ENCODE measurements around the gene SMAD2.

DNA sequence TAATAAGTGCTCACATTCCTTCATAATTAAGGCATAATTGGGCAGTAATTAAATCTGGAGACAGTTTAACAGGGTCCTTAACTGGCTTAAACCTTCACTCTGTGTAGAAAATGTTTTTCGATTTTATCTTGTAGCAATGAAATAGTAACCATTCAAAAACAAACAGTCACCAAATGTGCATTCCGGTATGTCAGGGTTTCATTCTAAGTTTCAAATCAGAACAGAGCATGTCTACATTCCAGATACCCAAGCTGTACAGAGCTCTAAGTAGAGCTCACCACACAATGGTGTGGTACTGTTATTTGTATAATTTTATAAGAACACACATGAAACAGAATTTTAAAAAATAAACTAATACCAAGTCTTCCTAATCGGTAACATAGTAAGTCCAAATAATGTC, 52.6 kb downstream of the SMAD2 start:
- TF ChIP-seq, protein P1, sequence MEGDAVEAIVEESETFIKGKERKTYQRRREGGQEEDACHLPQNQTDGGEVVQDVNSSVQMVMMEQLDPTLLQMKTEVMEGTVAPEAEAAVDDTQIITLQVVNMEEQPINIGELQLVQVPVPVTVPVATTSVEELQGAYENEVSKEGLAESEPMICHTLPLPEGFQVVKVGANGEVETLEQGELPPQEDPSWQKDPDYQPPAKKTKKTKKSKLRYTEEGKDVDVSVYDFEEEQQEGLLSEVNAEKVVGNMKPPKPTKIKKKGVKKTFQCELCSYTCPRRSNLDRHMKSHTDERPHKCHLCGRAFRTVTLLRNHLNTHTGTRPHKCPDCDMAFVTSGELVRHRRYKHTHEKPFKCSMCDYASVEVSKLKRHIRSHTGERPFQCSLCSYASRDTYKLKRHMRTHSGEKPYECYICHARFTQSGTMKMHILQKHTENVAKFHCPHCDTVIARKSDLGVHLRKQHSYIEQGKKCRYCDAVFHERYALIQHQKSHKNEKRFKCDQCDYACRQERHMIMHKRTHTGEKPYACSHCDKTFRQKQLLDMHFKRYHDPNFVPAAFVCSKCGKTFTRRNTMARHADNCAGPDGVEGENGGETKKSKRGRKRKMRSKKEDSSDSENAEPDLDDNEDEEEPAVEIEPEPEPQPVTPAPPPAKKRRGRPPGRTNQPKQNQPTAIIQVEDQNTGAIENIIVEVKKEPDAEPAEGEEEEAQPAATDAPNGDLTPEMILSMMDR (conservative IDR thresholded peaks at IDR 0.05; ENCODE audit: low read depth, low read length): no peak
- no peak for TF ChIP-seq EZH2phosphoT487 (IDR thresholded peaks at IDR 0.05; ENCODE audit: borderline replicate concordance, low read length)
